Measurements from ENCODE around the gene WDR1. TPM values are rescaled to one million over a fixed set of nuclear protein-coding genes. Genes with fewer than 3 reads are reported as not detected.

WDR1 gene
- total RNA-seq, 1 experiment from 2014 or later: 223 TPM

DNA sequence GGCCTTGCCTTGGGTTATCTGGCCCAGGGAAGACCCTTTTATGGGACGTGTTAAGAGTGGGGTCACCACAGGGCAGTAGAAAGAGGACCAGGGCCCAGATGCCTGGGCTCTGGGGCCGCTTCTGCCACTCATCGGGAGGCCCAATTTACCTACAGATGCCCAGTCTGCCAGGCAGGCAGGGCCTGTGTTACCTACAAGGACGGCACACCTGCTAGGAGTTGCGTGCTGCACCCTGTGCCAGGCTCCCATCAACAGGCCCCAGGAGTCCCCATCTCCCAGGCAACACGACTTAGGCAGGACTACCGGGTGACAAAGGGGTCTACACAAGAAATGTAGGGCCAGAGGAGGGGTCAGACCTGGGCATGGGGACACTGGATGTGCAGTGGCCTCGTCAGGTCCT is 34.6 kb downstream of the WDR1 start:
- Histone ChIP-seq H2AFZ (ENCODE audit: low read depth, low read length, poor library complexity, severe bottlenecking) (no peak overlapping the region), H3K9ac (ENCODE audit: low read length) (no peak overlapping the region), H3K27ac (ENCODE audit: low read depth, low read length) (no peak overlapping the region), H4K20me1 (ENCODE audit: insufficient read depth) (no peaks in the 10 kb centered on the region), H3K4me1 (ENCODE audit: control insufficient read depth in 1 of 2, insufficient read depth in 2 of 2, low read length in 2 of 2) (no peaks in the 10 kb centered on the region), H3K4me2 (ENCODE audit: low read length) (no peak overlapping the region), H3K9me2 (ENCODE audit: insufficient read depth) (no peaks in the 10 kb centered on the region), H3K9me3 (ENCODE audit: control insufficient read depth in 1 of 2, insufficient read depth in 1 of 2, low read depth in 1 of 2, low read length in 2 of 2) (no peaks in the 10 kb centered on the region), H3K27me3 (ENCODE audit: insufficient read depth, low read length) (no peaks in the 10 kb centered on the region), H3K4me3 (replicated peaks in 1 of 2; ENCODE audit: low read depth in 1 of 2, low read length in 2 of 2) (no peak overlapping the region), H3K79me2 (ENCODE audit: insufficient read depth, low read length) (peaks cover 4% of the 10 kb centered on the region; the same call in 1 of the 2 replicates), H3K36me3 (ENCODE audit: control insufficient read depth in 1 of 2, insufficient read depth in 2 of 2, low read length in 2 of 2) (peaks cover 54 to 57% of the 10 kb centered on the region in 2 experiments; a peak in 3 of 4 replicates)
- BruUV-seq (replicated peaks): no TSS peak
- ChIA-PET CTCF (no interaction called here), POLR2A (no interaction called here), RAD21 (ENCODE audit: low non-redundant PET in 1 of 2, low total read pairs in 2 of 2, uncharacterized antibody in 2 of 2, unreplicated experiment in 2 of 2) (no interaction called here)
- DNase-seq (ENCODE audit: low read depth, low spot score) (no peak), ATAC-seq (no peak)
- TF ChIP-seq REST (IDR thresholded peaks at IDR 0.05; ENCODE audit: low read depth) (no peak), YY1 (IDR thresholded peaks at IDR 0.05; ENCODE audit: extremely low read depth, insufficient replicate concordance, low read depth, low read length) (no peak), POLR2AphosphoS5 (IDR thresholded peaks at IDR 0.05; ENCODE audit: low read depth, low read length) (no peak), SIN3A (IDR thresholded peaks at IDR 0.05; ENCODE audit: low read depth) (no peak), ZNF274 (IDR thresholded peaks at IDR 0.05; ENCODE audit: low read depth, low read length) (no peak), CBX3 (IDR thresholded peaks at IDR 0.05; ENCODE audit: low read depth) (no peak), RAD21 (IDR thresholded peaks at IDR 0.05; ENCODE audit: low read depth) (no peak), ZFX (IDR thresholded peaks at IDR 0.05) (no peak), FOSL1 (IDR thresholded peaks at IDR 0.05; ENCODE audit: low read depth) (no peak), TCF7L2 (IDR thresholded peaks at IDR 0.05; ENCODE audit: borderline replicate concordance, extremely low read depth, insufficient read depth, insufficient read length) (no peak), POLR2A (IDR thresholded peaks at IDR 0.05; ENCODE audit: borderline replicate concordance, extremely low read depth, insufficient read depth, insufficient read length) (no peak)
- TF ChIP-seq, protein P1, sequence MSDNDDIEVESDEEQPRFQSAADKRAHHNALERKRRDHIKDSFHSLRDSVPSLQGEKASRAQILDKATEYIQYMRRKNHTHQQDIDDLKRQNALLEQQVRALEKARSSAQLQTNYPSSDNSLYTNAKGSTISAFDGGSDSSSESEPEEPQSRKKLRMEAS (IDR thresholded peaks at IDR 0.05): no peak
- TF ChIP-seq, protein P2, sequence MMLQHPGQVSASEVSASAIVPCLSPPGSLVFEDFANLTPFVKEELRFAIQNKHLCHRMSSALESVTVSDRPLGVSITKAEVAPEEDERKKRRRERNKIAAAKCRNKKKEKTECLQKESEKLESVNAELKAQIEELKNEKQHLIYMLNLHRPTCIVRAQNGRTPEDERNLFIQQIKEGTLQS (IDR thresholded peaks at IDR 0.05): no peak
- intact Hi-C loops (cut with micrococcal nuclease): no loop called here
